RPMI8226 (cell line): Measurements from ENCODE around the gene PSMC2.

Source experiments
- DNase-seq: peaks from one replicate; pipeline ENCODE4 v3.0.0-alpha.2; 2015

The PSMC2 gene

GRCh38 chr7:103347507-103348267 lies at the start of gene PSMC2:
Gene PSMC2, plus strand, starts transcription at chr7:103347643. Its CDS starts 69 bp downstream, at chr7:103347712.
- DNase-seq: peak; percentile 96

GRCh38 chr7:103297837-103298179 lies 49.6 kb upstream of the PSMC2 start:
- DNase-seq: no peak

GRCh38 chr7:103299660-103300059 lies 47.8 kb upstream of the PSMC2 start:
- DNase-seq: no peak

DNA sequence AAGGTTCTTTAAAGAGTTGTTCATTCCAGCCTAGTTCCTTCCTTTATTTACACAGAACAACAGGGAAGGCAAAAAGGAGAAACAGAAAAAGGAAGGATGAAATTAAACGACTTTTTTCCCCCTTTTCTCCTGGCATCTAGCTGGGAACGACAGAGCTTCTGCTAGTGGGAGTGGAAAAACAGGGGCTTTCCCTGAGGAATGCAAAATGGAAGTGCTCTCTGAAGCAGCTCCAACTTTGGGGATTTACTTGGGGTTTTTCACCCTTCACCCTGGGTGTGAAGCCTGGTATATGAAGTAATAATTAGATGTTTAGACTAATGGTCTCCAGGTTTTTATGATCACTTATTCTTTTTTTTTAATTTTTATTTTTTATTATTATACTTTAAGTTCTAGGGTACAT lies 46.0 kb upstream of the PSMC2 start:
- no peak for DNase-seq

DNA sequence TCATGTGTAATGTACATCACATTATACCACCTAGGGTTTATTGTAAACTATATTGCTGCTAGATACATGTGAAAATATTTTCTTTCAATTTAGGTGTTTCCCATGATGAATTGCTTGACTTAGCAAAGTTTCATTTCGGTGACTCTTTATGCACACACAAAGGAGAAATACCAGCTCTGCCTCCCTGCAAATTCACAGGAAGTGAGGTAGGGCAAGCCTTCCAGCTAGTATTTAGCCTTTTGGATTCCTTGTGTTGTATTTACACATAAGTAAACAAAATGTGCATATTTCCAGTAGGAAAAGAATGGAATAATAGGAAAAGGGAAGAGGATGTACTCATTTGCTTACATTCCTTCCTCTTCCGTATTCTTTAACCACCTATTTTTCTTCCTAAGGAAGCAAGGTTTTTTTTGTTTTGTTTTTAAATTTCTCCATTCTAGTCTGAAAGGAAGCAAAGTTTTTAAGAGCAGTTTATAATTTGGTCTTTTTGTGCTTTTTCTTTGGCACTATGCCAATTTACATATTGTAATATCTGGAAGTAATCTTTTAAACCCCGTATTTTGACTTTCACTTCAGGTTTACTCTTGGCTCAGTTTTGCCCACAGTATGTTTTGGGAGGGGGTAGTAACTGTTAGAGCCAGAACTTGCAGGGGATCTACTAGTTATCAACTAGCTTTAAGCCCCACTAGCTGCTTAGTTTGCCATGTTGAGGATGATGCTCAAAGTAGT lies 39.8 kb upstream of the PSMC2 start:
- DNase-seq: no peak

GRCh38 chr7:103314852-103315251 lies 32.6 kb upstream of the PSMC2 start:
- DNase-seq: no peak

DNA sequence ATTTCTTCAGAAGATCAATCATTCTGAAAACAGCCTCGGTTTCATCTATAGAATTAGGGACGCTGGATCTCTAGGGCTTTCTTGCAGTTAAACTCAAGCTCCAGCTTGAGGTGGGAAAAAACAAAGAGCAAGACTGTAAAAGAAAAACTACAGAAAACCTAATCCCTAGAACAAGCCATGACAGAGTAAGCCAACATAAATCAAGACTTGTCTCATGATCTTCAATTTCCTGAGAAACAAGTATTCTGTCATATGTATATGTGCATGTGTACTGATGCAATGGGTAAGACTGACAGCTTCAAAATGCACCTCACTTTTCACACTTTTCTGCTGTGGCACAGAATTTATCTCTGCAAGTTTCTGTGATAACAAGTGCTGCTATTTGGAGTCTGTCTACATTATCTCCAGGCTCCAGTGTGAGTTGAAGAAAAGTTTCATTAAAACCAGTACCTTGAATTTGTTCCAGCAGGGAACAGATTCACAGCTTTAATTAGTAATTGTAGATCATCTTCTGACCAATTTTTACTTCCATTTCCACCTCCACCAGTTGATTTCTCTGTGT lies 31.0 kb upstream of the PSMC2 start:
- DNase-seq: no peak

DNA sequence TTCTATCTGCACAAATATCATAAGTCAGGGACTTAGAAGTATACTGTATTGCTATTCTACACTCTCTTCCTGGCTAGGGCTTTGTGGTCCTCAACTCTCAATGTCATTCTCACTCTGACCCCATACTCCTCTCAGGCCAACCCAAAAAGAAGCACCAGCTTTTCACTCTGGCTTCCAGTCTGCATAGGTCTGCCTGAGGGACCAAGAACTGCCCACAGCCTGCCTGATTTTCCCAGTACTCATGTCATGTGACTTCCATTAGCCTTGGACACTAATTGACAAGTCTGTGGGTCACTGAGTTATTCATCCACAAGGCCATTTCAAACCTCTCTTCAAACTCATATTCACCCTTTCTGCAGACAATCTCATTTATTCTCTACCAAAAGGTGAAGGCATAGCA lies 30.4 kb upstream of the PSMC2 start:
- no peak for DNase-seq

- DNase-seq: no peak
Observed at GRCh38 chr7:103325744-103326143, 21.7 kb upstream of the PSMC2 start.

- no peak for DNase-seq
Observed at GRCh38 chr7:103336761-103337160, 10.7 kb upstream of the PSMC2 start.

GRCh38 chr7:103338864-103339263 lies 8.6 kb upstream of the PSMC2 start:
- no peak for DNase-seq

- DNase-seq: no peak
Observed at GRCh38 chr7:103341466-103341865, 6.0 kb upstream of the PSMC2 start.

DNA sequence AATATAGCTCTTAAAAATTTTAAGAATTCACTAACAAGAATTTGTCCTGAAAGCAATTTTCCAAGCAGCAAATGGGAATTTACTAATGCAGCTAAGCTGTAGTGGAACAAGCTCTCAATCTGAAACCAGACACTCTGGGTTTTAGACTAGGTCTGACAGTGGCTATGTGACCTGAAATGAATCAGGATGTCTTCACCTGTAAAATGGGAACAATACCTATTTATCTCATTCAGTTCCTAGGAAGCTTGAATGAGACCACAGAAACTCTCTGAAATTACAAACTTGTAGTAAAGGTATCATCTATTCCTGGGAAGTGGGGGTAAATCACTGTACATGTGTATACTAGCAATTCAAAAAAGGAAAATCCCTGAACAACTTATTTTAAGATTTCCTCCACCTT lies 4.1 kb upstream of the PSMC2 start:
- no peak for DNase-seq

GRCh38 chr7:103343758-103344452 lies 3.5 kb upstream of the PSMC2 start:
- DNase-seq: peak; percentile 41

DNA sequence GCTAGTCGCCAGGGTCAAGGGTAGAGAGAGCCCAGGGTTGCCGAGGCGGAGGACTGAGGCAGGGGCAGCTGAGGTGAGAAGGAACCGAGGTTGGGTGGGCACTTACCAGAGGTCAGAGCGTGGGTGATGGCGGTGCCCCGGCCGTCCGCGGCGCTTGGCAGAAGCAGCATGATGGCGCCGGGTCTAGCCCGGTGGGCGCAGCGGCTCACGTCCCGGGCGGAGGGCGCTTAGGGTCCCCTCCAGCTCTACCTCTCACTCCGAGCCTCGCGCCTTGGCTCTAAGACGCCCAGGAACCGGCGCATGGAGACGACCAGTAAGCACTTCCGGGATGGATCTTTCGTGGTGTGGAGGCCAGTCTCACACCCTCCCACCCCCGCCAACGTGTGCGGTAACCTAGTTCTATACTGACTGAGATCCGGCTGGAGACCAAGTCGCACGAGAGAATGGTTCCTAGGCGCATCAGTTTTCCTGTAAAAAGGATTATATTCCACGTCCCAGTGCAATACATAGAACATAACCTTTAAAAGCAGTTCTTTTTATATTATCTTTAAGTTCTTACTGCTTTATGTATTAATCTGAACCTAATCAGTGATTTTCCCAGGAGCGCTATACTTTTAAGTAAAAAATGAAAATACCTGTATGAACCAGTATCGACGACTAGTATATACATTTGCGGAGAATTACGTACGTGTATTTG lies 2.8 kb upstream of the PSMC2 start, which contains the start of gene DNAJC2:
TSS of gene DNAJC2 (minus strand) at position 315 of the 697 bp plus-strand sequence. CDS start at position 170, 145 bp downstream.
- DNase-seq: peak; percentile 98

- no peak for DNase-seq
Observed at GRCh38 chr7:103346396-103346795, 1.0 kb upstream of the PSMC2 start.

GRCh38 chr7:103348452-103348851 lies 1.0 kb downstream of the PSMC2 start:
- peak; percentile 18 for DNase-seq

DNA sequence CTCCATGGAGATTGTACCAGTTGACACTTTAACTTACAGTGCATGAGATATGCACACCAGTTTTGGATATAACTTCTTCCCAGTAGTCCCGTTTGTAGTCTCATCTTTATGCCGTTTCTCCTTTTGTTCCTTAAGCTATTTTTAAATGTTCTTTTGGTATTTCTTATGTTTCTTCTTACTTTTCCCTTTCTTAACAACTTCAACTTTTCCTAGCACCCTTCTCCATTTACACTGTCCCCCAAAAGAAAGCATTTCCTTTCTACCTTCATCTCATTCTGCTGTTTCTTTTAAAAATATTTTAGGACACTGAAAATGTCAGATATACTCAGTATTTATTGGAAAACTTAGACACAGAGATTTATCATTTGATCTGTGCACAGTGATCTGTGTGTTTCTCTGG lies 1.5 kb downstream of the PSMC2 start:
- no peak for DNase-seq

- no peak for DNase-seq
Observed at GRCh38 chr7:103349805-103350204, 2.4 kb downstream of the PSMC2 start.

DNA sequence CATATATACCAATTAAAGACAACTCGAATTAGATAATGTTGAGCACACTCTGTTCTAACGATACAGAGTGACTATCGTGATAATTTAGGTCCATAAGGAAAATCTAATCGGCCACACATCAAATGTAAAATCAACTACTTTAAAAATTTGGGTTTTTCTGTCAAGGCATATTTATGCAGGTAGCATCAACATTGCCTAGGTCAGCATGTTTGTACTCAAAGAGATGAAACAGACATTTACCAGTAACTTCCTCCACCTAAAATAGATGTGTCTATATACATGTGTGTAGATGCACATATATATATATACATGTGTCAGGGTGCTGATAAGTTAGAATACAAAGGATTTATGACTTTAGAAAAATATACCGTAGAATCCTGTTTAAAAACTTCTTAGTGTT lies 22.0 kb downstream of the PSMC2 start:
- no peak for DNase-seq

DNA sequence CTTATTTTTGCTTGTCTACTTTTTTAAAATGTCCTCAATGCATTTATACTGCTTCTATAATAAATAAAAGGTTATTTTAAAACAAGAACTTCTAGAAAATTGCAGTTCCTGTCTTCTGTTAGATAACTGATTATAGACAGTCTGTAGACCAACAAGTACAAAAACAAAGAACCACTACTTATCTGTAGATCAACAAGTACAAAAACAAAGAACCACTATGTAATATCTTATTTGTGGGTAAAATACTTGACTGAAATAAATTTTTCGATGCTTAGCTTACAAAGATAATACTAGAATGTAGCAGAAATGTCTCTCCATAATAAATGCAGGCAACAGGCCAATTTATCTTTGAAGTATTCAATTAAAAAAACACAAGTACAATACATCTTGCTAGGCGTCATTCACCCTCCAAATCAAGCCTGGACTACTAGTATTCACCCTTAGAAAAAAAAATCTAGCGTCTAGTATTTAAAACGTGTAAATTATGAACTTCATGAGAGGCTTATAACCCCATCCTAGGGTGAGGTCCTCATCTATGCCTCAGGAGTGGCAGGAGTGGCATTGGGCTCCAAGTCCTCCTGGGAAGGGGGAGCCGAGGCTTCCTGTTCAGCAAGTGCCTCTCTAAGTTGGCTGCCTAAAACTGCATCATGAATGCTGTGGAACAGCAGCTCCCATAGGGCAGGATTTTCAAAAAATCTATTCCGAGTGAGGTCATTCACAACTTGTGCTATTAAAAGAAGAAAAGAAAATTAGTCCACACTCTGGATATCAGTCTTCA lies 26.6 kb downstream of the PSMC2 start:
- no peak for DNase-seq
